ENCODE results near the gene NLRC3.

NLRC3 gene

DNA sequence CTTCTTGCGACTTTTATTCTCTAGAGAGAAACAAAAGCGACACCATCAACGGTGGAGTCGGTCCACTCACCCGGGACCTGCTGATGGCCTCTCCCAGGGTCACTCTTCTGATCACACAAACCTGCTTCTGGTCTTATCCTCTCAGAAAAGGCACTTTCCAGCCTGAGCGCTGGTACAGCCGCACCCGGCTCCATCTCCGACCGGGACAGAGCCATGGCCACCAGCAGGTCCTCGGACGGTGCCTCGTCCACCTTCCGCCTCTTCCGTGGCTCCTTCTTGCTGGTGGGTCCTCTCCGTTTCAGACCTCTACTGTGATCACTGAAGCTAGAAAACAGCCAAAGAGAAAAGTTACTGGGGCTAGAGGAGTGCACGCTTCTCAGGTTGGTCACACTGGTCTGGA is 20.5 kb upstream of the NLRC3 start:
- no peak for DNase-seq

DNA sequence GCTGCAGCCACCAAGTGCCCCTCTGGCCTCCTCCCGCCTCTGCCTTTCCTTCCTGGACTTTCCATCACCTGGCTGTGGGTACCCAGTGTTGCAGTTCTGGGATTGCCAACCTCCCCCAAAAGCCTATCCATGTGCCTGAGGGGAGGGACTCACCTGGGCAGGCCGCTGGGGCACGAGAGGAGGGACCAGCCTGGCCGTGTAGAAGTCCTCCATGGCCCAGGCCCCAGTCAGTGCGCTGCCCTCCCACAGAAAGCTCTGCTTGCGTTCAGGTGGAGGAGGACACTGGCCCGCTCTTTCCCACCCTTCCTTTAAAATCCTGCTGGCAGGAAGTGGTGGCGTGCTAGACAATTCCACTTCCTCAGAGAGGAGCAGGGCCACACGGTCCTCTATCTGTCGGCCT is 20.0 kb upstream of the NLRC3 start:
- no peak for DNase-seq

GRCh38 chr16:3596101-3596861 is 19.1 kb upstream of the NLRC3 start:
- DNase-seq, result no peak

- DNase-seq, result no peak
These were observed 18.4 kb upstream of the NLRC3 start for GRCh38 chr16:3595521-3596021.

DNA sequence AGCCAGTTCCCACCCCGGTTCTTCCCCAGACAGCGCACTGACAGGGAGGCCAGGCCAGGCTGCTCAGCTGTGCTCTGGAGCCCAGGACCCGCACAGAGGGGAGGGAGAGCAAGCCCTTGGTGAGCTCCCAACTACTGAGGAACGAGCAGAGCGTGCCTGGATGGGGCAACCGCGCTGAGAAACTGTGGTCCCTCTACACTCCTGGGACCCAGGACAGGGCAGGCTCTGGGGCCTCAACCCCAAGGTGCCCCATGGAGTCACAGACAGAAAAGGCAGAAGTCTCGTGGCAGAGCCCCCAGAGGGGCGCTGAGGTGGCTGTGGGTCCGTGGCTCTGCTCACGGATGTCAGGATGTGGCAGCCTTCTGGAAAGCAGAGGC is 17.9 kb upstream of the NLRC3 start:
- DNase-seq, result no peak

- no peak for DNase-seq
These were observed 17.3 kb upstream of the NLRC3 start for GRCh38 chr16:3594316-3595109.

- no peak for DNase-seq
These were observed 15.4 kb upstream of the NLRC3 start for GRCh38 chr16:3592559-3592958.

DNA sequence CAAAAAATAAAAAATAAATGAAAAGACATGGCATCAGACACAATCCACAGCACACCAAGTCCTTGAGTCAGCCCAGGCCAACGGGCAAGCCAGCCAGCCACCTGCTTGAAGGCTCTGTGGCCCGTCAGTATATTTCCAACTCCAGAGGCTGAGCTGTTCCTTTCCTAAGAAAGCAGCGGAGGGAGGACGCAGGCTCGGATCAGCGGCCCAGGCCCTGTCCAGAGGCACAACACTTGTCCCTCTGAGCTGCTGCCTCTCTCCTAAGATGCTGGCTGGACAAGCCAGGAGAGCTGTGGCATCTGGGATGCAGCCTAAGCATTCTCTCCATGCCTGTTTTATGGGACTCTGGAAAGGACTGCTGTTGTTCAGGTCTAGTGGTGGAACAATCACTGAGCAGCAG is 14.8 kb upstream of the NLRC3 start:
- DNase-seq, result no peak

DNA sequence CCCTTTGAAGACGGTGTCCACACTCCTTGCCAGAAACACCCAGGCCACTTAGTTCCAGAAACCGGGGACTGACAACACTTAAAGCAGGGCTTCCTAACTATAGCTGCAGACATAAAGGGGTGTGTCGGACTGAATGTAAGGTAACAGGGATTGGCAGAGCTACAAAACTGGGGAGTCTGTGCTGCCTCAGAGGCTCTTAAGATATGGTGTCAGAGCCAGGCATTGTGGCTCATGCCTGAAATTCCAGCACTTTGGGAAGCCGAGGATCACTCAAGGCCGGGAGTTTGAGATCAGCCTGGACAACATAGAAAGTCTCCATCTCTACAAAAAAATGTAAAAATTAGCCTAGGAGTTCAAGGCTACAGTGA is 14.2 kb upstream of the NLRC3 start:
- no peak for DNase-seq

- DNase-seq, result no peak
These were observed 13.7 kb upstream of the NLRC3 start for GRCh38 chr16:3590736-3591435.

DNA sequence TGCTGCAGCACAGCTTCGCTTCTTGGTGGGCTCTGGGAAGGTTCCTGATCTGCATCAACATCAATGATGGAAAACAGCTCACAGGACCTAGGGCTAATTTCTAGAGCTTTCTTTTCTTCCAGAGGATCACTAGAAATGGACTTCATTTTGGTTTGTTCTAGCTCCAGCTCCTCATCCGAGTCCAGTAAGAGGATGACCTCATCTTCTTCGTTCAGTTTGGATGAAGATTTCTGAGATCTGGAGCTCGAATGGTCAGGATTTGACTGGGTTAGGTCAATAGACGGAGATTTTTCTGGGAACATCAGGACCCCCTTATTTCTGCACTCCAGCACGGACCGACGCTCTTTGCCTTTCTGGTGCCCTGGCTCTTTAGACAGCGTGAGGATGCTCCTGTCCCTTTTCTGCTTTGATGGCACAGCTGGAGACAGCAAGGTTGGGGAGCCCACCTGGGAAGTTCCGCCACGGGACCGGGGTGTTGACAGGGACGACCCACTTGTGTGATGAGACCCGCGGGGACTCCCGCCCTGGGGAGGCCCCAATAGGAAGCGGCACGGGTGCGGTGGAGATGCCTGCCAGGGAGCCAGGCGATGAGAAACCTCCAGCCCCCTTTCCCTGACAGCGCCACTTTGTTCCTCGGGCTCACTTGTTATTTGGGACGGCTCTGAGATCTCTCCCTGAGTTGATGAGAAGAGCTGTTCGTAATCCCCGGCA is 12.9 kb upstream of the NLRC3 start:
- DNase-seq, result no peak

DNA sequence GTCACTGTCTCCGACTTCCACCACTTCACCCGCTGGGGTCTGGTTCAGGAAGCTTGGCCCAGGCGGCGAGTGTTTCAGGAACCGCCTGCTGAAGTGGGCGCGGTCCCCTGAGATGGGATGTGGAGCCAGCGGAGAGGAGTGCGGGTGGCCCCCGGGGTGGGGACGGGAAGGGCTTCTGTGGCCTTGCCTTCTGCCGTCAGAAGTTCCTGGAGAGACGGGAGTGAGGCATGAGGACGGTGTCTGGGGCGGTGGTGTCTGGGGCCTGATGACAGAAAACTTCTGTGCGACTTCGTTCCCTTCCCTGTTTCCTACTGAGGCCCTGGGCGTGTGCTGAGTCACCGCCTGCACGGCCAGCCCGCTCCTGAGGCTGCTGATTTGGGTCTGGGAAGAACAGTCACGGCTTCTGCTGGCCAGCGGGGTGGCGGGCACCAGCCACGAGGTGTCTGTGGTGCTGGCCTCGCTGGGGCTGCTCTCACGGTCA is 12.3 kb upstream of the NLRC3 start:
- DNase-seq, result no peak

GRCh38 chr16:3589001-3589400 is 11.8 kb upstream of the NLRC3 start:
- no peak for DNase-seq

DNA sequence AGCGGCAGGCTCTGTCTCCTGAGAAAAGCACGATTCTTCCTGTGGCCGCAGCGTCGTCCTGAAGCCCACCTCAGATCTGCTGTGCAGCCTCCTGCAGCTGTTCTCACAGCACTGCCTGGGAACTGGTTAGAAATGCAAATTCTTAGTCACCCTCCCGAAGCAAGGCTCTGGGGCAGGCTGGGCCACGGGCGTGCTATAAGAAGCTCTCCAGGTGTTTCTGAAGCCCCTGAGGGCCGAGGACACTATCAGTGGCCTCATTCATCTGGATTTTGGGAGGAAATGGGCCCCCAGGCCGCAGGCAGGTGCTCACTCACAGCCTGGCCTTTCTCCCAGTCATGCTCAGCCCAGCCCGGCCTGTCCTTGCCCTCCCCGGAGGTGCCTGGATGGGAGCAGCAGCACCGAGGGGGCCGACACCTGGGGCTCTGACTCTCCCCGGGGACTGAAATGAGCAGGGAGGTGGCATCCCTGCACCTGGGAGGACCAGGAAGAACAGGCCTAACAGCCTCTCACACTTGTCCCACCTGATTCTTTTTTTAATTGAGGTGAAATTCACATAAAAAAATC is 10.4 kb upstream of the NLRC3 start:
- DNase-seq, result no peak

DNA sequence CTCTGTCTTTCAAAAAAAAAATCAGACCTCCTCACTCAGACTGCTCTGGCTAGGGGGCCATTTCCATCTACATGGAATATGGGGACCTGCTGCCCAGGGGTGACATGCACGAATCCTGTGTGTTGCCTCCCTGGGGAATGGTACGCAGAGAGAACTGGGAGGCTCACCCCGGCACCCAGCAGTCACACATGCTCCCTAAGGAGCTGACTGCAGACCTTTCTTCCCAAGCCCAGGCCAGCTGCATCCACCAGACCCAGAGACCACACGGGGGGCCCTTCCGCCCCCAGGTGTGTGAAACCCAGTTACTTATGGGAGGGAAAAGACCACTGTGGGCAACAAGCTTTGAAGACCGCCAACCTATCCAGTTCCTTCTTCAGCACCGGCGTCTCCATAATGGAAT is 7.2 kb upstream of the NLRC3 start:
- DNase-seq, result no peak

DNA sequence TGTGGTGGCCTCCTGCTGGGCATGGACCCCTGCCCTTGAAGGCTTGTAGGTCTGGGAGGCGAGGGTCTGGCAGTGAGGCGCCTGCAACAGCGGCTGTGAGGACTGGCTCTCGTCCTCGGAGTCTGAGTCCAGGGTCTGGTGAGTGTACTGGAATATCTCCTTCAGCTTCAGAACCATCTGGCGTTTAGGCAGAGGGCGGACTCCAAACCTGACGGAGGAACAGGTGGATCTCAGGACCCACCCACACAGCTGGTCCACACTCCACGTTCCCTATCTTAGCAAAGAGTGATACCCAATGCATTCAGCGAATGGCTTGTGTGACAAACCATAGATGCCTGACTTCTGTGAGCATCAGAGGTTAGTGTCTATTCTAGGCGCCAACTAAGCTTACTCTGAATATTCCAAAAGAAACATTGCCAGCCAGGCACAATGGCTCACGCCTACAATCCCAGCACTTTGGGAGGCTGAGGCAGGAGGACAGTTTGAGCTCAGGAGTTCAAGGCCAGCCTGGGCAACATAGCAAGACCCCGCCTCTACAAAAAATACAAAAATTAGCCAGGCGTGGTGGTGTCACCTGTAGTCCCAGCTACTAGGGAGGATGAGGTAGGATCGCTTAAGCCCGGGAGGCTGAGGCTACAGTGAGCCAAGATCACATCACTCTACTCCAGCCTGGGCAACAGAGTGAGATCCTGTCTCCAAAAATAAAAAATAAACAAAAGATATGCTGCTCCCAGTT is 6.3 kb upstream of the NLRC3 start:
- no peak for DNase-seq

DNA sequence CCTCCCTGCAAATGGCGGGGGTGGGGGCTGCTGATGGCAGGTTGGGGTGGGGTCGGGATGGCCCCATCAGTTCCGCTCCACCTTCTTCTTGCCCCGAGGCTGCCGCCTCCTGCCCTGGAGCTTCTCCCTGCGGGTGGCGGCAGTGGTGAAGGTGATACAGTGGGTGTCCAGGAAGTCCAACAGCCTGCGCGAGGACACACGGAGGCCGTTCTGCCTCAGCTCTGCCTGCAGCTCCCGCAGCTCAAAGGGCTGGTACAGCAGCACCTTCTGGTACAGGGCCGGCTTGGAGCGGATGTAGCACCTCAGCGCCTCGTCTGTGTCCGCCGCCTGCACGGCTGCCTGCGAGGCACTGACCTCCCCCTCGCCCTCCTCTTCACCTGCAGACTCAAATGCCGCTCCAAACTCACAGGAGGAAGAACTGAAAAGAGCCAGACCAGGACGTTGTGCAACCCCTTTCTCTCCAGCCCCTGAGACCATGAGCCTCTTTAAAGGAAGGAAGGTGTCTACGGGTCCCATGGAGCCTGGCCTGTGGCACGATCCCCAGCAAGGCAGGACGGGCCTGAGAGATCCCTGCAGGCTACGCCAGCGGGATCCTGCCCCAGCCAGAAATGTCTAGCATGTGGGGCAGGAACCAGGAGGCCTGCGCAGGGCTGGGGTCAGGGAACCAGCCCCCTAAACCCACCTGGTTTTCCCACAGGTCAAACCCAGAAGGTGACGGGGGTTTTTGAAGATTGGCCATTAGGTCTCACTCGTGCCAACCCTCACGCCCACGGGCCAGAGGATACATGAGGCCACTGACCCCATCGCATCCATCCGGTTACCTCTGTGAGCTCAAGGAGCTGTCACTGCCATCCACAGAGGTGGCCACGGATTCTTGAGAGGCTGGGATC is 5.3 kb upstream of the NLRC3 start:
- no peak for DNase-seq

DNA sequence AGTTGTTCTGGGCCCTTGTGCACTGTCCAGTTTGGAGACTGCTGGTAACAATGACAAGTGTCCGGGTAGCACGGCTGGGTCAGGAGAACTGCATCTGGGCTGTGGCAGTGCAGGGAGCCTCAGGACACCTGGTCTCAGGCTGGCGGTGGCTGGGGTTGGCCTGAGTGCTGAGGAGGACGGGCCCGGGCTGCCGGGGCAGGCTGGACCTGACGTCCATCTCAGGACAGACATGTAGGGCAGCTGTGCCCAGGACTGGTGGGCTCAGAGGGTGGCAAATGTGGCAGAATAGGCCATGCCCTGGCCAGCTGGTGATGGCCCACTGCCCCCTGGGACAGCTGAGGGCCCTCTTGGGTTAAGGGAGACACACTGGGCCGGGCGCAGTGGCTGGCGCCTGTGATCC is 4.2 kb upstream of the NLRC3 start:
- no peak for DNase-seq

DNA sequence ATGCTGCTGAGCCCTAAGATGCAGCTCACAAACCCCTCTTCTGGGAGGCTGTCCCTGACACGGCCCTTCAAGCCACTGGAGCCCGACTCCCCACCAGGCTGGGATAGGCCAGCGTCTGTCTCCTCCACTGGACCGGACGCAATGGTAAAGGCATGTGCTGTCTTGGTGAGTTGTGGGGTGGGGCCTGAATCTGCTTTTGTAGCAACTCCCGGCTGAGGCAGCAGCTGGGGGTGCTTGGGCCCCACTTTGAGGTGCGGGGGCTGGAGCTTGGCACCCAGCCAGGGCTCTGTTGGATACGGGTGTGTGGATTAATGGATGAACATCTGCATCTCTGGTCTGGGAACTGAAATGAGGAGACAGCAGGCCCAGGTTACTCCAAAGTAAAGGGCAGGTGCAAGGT is 3.5 kb upstream of the NLRC3 start:
- DNase-seq, result no peak

GRCh38 chr16:3580251-3580651 is 3.0 kb upstream of the NLRC3 start:
- DNase-seq, result no peak

- DNase-seq, result no peak
These were observed 2.6 kb upstream of the NLRC3 start for GRCh38 chr16:3579776-3580175.

Data from NK-92 treated with Interleukin-12 subunit alpha and Interleukin-12 subunit beta, amount 100 ng/mL, for 24 hours (cell line).